Left colon (tissue), 2 donors: ENCODE results near the gene RCBTB1. TPM values are rescaled to one million over a fixed set of nuclear protein-coding genes. Genes with fewer than 3 reads are reported as not detected.
"Not testable (repeated sequence)": the region's sequence is repeated elsewhere in the genome, so short reads cannot be mapped to it uniquely, and the experiment has no call there.

Experiments
- ATAC-seq: fragments of 200-7000 bp; cut with Tn5 transposase; one replicate; pipeline ENCODE4 v1.9.1; 2020; ENCODE audit warnings: mild to moderate bottlenecking, moderate library complexity
- DNase-seq, 2 donors: peaks; one replicate each; pipeline ENCODE4 v3.0.0-alpha.2; 2020
- intact Hi-C, 2 donors: fragments of 100-400 bp; cut with DNase I in 1 of 2; cut with micrococcal nuclease in 1 of 2; formaldehyde crosslinking; loops; one replicate each; pipeline versions ENCODE4 v1.11.2 to v1.14.0; 2022; cut with DNase I, micrococcal nuclease
- long read RNA-seq: library from polyadenylated mRNA; unstranded; transcript quantifications from one replicate; pipeline ENCODE4 v2.0.0, GENCODE V29; 2021
- total RNA-seq, 2 donors: library from RNA; stranded (reverse); fragmentation: NEBNext Ultra II Directional; extraction: Animal tissue kit (Norgen Biotek cat#: 25700); gene quantifications; one replicate each; pipeline ENCODE4 v1.2.1, GENCODE V29; 2021
- donor health status: DM: no; HTN: no; CAD: no.
- donor health status: DM: yes; HTN: yes; CAD: no.

The RCBTB1 gene
- total RNA-seq, result 1 to 10 TPM; 7.1 to 8.8 TPM
- long read RNA-seq, full-length matches to known transcripts, result 6 of 8 reads
- long read RNA-seq, partial matches to known transcripts, result 1 of 8 reads
- long read RNA-seq, other reads (novel, unspliced or antisense), result 1 of 8 reads

DNA sequence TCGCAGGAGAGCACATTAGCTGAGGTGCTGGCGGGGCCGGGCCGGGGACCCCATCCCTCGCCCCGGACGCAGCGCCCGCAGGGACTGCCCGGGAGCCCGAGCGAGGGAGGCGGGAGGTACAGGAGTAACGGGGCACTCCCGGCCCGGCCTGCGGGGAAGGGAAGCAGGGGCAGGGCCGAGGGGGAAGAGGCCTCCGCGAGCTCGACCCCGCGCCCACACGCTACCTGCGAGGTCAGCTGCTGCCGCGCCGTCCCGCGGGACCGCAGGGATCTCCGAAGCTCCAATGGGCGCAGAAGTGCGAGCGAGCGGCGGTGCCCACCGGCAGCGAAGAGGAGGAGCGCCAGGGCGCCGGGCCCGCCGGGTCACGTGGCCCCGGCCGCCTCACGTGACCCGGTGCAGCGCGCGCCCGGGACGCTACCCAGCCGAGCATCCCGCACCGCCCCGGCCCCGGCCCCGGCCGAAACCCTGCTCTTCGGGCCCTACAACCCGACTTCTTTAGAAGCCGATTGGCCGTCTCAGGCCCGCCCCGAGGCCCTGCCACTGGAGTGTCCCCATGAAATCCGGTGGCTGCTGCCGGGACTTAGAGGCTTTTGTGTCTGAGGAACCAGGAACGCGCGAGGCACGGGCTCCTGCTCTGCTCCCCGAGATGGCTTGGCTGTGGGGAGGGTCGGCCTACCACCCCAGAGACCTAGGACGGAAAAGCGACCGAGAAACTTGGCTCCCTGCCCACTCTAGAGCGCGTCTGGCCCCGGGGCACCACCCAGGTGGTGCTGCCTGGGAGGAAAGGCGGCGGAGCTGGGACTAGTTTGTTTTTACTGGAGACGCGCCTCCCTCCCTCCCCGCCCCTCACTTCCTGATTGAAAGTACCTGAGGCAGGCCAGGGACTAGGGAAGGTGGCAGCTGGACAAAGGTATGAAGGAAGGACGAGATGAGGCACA is at the start of gene RCBTB1:
TSS of gene RCBTB1 (minus strand) at position 339 of the 938 bp plus-strand sequence. CDS start 18,279 bp downstream, outside the sequence.
- intact Hi-C loops, result no loop called here
- ATAC-seq (peak; percentile 97), DNase-seq (peak; percentile 76)

DNA sequence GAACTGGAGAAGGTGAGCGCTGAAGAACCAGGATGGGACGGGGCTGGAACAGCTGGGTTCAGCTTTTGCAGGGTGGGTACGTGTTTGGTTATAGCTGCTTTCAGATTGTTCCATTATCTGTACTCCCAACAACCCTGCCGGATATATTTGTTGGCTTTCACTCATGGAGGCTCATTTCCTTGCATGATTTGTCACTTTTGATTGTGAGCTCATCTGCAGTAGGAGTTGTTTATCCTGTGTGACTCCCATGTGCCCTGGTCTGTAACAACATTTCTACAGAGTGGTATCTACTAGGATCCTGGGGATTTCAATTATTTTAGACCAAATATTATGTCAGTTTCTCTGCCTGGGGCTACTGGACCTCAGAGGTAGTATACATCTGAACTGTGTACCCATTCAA is 48.4 kb upstream of the RCBTB1 start:
- DNase-seq (no peak), ATAC-seq (no peak)
- intact Hi-C loops, result no loop called here

DNA sequence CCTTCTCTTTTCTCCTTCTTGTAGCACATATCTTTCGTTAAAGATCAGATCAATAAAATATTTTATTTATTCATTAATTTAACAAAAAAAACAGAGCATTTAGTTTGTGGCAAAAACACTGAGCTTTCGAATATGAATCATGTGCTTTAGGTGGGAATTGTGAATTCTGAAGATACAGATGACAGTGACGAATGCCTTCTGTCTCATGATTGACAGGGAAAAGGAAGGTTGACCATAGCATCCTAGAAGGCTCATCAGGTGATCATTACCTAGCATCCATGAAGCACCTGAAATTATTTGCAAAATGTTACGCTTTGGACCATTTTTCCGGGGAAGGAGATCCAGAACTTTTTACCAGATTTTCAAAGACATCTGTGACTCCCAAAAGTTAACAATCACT is 46.8 kb upstream of the RCBTB1 start:
- intact Hi-C loops, result no loop called here
- DNase-seq (no peak), ATAC-seq (no peak)

DNA sequence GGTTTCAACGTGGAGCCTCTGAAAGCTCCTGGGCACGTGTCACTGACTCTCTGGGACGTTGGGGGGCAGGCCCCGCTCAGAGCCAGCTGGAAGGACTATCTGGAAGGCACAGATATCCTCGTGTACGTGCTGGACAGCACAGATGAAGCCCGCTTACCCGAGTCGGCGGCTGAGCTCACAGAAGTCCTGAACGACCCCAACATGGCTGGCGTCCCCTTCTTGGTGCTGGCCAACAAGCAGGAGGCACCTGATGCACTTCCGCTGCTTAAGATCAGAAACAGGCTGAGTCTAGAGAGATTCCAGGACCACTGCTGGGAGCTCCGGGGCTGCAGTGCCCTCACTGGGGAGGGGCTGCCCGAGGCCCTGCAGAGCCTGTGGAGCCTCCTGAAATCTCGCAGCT is 45.2 kb upstream of the RCBTB1 start:
- intact Hi-C loops, result no loop called here
- ATAC-seq (no peak), DNase-seq (no peak)

DNA sequence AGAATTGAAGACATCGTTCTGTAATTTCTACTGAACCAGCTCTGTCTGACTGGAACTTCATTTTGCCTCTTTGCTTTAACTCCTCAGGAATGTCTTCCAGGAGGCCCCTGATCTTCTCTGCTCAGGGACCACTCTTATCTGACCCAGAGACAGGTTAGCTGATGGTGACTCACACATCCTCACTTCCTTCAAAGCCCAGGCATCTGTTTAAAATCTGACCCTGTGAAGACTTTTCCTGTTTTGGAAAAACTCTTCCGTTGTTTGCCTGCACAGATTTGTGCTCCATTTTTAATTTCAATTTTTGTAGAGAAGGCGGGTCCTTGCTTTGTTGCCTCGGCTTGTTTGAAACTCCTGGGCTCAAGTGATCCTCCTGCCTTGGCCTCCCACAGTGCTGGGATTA is 44.6 kb upstream of the RCBTB1 start:
- intact Hi-C loops, result no loop called here
- ATAC-seq (no peak), DNase-seq (no peak)

DNA sequence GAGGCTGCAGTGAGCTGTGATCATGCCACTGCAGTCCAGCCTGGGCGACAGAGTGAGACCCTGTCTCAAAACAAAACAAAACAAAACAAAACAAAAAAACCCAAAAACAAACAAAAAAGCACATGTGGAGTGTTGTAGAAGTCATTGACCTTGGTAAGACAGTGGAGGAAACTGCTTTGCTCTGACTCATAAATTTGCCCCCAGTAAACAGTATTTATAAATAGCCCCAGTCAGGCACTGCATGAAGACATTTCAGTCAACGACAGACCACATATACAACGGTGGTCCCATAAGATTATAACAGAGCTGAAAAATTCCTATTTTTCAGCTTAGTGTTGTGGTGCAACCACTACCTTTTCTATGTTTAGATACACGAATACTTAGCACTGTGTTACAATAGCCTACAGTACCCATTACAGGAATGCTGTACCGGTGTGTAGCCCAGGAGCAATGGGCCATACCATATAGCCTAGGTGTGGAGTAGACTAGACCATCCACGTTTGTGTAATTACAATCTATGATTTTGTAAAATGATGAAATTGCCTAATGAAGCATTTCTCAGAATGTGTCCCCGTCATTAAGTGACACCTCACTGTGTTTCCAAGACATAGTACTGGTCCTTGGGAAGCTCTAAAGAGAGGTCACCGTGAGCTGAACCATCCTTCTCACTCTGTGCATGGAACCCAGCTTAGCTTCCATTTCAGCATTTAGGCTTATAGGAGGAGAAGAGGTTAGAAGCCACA is 44.0 kb upstream of the RCBTB1 start:
- intact Hi-C loops, result no loop called here
- ATAC-seq (no peak), DNase-seq (no peak)

DNA sequence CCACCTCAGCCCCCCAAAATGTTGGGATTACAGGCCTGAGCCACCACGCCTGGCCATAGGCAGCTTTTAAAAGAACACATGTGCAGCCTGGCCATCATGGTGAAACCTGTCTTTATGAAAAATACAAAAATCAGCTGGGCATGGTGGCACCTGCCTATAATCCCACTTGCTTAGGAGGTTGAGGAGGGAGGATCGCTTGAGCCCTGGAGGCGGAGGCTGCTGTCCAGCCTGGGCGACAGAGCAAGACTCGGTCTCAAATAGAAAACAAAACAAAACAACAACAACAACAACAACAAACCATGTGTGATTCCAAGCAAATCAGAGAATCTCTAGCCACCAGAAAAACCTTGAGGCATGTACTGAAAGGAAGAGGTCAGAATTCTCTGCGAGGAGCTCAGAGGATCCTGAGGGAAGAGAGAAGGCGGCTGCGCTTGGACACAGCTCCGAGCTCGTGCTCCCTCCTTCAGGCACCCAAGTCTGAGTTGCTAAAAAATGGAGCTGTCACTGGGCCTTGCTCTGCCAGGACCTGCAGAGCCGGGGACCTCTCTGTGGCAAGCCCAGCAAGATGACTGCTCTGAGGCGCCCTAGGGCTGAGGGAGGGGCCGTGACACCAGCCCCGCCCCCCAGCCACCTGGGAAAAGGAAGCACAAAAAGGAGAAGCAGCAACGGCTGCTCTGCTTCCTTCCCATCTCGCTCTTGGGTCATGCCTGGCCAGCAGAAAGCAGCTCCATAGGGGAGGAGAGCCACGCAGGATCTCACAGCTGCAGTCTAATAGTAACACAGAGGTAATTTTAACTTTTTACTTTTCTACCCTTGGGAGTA is 42.7 kb upstream of the RCBTB1 start, which contains the start of gene ARL11:
TSS of gene ARL11 (plus strand) at position 677 of the 822 bp plus-strand sequence. CDS start 1,941 bp downstream, outside the sequence.
- ATAC-seq (peak; percentile 76), DNase-seq (peak; percentile 71 to 87)
- intact Hi-C loops, result no loop called here

DNA sequence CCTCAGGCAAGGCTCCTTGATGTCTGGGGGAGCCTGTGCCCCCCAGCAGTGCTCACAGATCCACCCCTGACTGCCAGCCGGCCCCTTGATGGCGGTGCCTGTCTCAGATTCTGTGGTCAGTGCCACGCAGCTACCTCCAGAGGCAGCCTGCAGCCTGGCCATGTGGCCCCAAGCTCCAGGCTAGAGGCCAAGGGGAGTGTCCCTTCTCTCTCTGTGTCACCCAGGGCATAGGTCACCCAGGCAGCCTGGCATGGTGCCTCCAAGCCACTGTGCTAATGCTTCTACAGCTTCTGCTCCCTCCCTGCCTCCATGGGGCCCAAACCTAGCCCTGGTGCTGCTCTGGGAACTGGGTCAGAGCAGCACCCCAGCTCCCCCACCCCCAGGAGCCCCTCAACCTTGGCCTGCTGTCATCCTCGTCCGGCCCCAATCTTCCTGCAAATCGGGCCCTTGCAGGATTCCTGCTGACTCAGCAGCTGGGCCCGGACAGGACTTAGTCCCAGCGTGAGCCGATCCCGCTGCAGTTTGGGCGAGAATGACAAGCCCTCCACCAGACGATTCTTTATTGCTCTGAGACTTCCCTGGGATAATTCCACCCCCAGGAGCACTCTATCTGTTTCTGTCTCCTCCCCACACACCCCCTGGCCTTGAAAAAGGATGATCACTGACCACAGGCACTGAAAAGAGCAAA is 40.2 kb upstream of the RCBTB1 start:
- DNase-seq, result peak; percentile 74 to 81
- intact Hi-C loops, result no loop called here
- peak; percentile 92 for ATAC-seq

DNA sequence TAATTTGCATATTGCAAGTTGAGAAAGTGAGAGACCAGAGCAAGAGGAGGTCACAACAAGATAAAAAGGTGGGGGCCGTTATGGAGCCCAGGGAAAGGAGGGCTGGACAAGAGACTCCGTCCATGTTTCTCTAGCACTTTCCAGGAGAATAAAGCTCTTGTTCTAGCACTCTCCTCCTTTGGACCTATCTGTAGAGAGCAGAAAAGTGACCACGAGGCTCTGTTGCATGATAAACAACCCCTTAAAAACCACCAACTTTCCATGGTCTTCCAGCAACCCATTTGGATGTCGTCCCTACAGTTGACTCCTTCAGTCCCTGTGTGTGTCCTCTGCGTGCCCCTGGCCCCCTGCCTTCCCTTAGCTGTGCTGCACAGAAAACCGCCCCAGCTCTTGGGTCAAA is 38.9 kb upstream of the RCBTB1 start:
- intact Hi-C loops, result no loop called here
- ATAC-seq (no peak), DNase-seq (no peak)

DNA sequence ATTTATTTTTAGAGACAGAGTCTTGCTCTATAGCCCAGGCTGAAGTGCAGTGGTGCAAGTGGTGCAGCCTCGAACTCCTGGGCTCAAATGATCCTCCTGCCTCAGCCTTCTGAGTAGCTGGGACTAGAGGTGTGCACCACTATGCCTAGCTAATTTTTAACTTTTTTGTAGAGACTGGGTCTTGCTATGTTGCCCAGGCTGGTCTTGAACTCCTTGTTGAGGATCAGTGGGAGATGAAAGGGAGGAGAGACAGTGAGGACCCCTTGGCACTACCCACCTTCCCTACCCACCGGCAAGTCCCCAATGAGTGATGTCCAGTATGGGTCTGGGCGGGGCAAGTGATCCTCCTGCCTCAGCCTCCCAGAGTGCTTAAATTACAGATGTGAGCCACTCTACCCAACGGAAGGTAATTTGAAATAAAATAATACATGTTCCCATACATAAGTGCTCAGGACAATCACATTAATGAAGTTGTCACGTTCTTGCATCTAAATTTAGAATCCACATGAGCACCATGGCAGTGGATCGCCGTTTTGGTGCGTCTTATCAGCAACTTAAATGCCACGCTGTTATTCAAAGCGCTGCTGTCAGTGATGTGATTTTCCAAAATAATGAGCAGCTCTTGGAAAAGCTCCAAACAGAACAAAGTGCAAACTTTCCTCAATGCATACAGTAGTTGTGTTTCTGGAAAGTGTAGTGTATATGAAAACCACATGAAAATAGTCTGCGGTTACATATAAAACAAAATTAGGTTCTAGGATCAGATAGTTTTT is 37.0 kb upstream of the RCBTB1 start:
- ATAC-seq (no peak), DNase-seq (no peak)
- intact Hi-C loops, result no loop called here

DNA sequence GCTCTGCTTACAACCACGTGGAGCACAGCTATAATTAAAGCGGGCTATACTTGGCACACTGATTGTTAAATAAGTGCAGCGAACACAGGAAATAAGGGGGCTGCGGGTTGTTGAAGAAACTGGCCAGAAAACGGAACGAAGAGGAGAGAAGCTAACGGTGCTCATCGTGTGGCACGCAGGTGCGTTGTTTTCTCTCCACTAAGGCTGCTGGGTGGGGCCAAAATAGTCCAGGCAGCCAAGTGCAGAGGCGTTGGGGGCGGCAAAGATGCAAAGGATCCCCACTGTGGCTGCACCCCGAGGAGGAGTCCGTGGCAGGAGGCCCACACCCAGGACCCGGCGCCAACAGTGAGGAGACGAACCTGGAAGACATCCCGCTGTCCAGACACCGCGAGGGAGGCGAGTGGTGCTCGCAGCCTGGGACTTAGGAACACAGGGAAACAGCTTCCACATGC is 34.8 kb upstream of the RCBTB1 start:
- DNase-seq, result no peak
- no peak for ATAC-seq
- intact Hi-C loops, result no loop called here

DNA sequence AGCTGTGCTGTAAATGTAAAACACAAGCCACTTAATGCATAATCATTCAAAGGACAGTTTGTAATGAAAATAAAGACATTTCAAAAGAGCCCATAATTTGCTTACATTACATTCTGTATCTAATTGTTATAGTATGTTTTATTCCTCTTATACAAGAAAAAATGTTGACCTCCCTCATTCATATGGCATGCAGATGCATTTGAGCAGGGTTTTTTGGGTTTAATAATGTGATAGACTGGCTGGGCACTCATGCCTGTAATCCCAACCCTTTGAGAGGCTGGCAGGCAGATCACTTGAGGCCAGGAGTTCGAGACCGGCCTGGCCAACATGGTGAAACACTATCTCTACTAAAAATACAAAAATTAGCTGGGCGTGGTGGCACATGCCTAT is 31.3 kb upstream of the RCBTB1 start:
- DNase-seq, result no peak
- intact Hi-C loops, result no loop called here
- no peak for ATAC-seq

DNA sequence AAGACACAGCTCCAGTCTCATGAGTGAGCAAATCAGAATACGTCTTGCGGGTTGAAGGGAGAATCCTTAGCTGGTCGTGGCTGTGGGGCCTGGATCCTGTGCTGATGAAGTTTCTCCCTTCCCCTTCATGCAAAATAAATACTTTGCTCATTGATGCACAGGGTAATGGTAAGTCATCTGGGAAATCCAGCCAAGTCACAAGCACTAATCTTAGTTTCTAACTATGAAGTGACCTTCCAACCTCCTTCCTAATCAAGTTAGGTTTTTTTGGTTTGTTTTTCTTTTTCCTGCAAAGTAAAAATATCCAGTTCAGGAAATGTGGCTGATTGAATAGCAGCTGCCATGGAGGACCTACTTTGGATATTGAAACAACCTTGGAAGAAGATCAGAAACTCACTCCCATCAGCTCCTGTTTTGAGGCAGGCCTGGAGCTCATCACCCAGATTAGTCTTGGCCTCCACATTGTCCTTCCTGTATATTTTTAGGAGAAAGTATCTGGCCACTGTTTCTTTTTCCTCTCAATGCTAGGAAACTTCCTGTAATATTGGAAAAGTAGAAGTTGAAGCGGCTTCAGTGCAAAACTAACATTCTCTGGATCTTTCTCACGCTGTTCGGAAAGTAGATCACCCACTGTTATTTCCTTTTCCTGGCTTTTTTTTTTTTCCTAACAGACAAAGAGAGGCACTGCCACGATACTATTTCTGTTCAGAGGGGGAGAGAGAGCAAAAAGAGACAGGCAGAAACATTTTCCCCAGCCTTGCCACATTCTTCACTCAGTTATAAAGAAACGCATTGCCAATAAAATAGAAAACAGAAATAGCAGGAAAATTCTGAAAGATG is 30.7 kb upstream of the RCBTB1 start:
- DNase-seq (no peak), ATAC-seq (no peak)
- intact Hi-C loops, result no loop called here

DNA sequence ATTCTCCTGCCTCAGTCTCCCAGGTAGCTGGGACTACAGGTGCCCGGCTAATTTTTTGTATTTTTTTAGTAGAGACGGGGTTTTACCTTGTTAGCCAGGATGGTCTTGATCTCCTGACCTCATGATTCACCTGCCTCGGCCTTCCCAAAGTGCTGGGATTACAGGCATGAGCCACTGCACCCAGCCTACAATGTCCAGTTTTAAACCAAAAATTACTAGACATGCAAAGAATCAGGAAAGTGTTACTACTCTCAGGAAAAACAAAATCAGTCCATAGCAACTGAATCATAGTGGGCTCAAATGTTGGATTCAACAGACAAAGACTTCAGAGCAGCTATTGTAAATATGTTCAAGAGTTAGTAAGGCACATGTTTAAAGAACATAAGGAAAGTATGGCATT is 26.7 kb upstream of the RCBTB1 start:
- ATAC-seq, intact Hi-C loops, DNase-seq: not testable (repeated sequence)

DNA sequence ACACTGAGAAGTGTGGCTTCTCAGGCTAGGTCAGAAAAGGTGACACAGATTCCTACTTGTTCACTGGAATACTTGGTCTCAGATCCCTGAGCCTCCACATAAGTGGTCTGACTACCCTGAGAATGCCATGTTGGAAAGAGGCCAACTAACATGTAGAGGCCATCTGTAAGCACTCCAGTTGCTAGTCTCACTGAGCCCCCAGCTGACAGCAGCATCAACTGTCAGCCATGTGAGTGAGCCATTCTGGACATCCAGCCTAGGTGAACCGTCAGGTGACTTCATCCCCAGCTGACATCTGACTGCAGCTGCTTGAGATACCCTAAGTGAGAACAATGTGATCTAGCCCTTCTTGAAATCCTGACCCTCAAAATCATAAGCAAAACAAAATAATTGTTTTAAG is 24.8 kb upstream of the RCBTB1 start:
- ATAC-seq, result no peak
- no peak for DNase-seq
- intact Hi-C loops, result no loop called here

DNA sequence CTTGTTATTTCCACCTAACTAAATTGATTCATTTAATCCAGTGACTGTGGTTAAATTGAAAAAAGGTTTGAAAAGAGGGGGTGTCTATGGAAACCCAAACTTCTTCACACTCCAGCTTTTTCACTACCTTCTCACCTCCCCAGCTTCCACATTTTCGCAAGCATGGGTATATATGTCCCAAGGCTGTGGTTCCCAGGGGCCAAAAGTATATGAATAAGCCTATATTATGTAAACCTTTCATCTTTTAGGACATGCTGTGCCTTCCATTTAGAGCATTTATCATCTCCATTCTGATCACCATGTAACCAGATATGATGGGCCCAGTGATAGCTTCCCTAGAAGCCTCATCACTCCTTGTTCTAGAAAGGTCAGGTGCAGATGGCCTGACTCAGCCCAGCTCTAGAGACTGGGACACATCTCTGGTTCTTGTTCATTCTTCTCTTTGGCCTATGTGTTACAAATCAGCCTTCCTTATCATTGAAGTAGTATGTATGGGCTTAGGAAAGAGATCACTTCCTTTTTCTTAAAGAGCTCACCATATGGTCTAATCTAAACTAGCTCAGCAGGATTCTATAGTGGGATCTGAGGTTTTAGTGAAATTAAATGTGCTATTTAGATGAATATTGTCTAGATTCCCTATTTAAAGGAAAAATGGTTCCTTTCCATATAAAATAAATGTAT is 23.4 kb upstream of the RCBTB1 start:
- DNase-seq (no peak), ATAC-seq (no peak)
- intact Hi-C loops, result loop anchor here (5.0 to 10.0 kb wide), 2 partner anchors 304 to 306 kb away; no protein-coding TSS in a partner anchor
